Adipose tissue (tissue), 3 donors: ENCODE data around the gene LHX1. TPM values are rescaled to one million over a fixed set of nuclear protein-coding genes. Genes with fewer than 3 reads are reported as not detected.

Source experiments
- H3K27ac ChIP-seq: one replicate; pipeline ENCODE4 v1.5.1; 2013; ENCODE audit warnings: low read depth, low read length
- WGBS, 3 donors: extraction: QIAGEN DNeasy Blood & Tissue Kit; methylation state at CpG; one replicate each; pipeline ENCODE4 v1.1.7; 2013; 5-methylcytosine and 5-hydroxymethylcytosine counted together
- polyA plus RNA-seq, 3 donors: library from polyadenylated mRNA; stranded (reverse); fragments of 200-250 nt; gene quantifications; one replicate each; pipeline ENCODE4 v1.2.3, GENCODE V29; 2013
- donor health status: healthy with polysubstance abuse.
- donor health status: Bipolar disorder and iron deficiency.
- donor health status: healthy.

LHX1 gene
- polyA plus RNA-seq, 3 donors: not detected

- WGBS, 3 donors: 3 to 4% (median 3%) methylated on average over 77 to 79 of the region's 79 CpGs
- H3K27ac ChIP-seq: no peak overlapping the region
These were observed 2.3 kb upstream of the LHX1 start for GRCh38 chr17:36934692-36935630.

- no peak overlapping the region for H3K27ac ChIP-seq
- 2 to 3% (median 3%) methylated on average over 48 to 49 of the region's 49 CpGs for WGBS, 3 donors
These were observed 1.4 kb upstream of the LHX1 start for GRCh38 chr17:36935671-36936454.

GRCh38 chr17:36936455-36937000, 747 bp upstream of the LHX1 start:
- H3K27ac ChIP-seq: no peak overlapping the region
- WGBS, 3 donors: 1 to 3% (median 3%) methylated on average over 48 to 58 of the region's 58 CpGs

GRCh38 chr17:36937959-36938565, 787 bp downstream of the LHX1 start:
- 2 to 4% (median 3%) methylated on average over 35 to 36 of the region's 36 CpGs for WGBS, 3 donors
- H3K27ac ChIP-seq: no peak overlapping the region

- no peak overlapping the region for H3K27ac ChIP-seq
- 3 to 5% (median 3%) methylated on average over 25 of the region's 25 CpGs for WGBS, 3 donors
These were observed 1.3 kb downstream of the LHX1 start for GRCh38 chr17:36938566-36939051.

- 8 to 10% (median 9%) methylated on average over 43 of the region's 43 CpGs for WGBS, 3 donors
- H3K27ac ChIP-seq: no peak overlapping the region
These were observed 2.0 kb downstream of the LHX1 start for GRCh38 chr17:36939052-36939801.

GRCh38 chr17:36939802-36940312, 2.6 kb downstream of the LHX1 start:
- H3K27ac ChIP-seq: no peak overlapping the region
- WGBS, 3 donors: 6 to 7% (median 7%) methylated on average over 26 of the region's 26 CpGs

GRCh38 chr17:36940313-36941264, 3.3 kb downstream of the LHX1 start:
- no peak overlapping the region for H3K27ac ChIP-seq
- WGBS, 3 donors: 8 to 9% (median 9%) methylated on average over 52 of the region's 52 CpGs

GRCh38 chr17:36941265-36942010, 4.2 kb downstream of the LHX1 start:
- WGBS, 3 donors: 13 to 23% (median 18%) methylated on average over 17 of the region's 17 CpGs
- H3K27ac ChIP-seq: no peak overlapping the region

GRCh38 chr17:36942019-36942599, 4.8 kb downstream of the LHX1 start:
- 4 to 5% (median 4%) methylated on average over 47 to 57 of the region's 57 CpGs for WGBS, 3 donors
- H3K27ac ChIP-seq: no peak overlapping the region

GRCh38 chr17:36942631-36943125, 5.4 kb downstream of the LHX1 start:
- H3K27ac ChIP-seq: no peak overlapping the region
- WGBS, 3 donors: 3 to 7% (median 3%) methylated on average over 44 to 59 of the region's 59 CpGs

- no peak overlapping the region for H3K27ac ChIP-seq
- 13 to 14% (median 13%) methylated on average over 44 of the region's 44 CpGs for whole genome bisulfite sequencing, 3 donors
These were observed 6.2 kb downstream of the LHX1 start for GRCh38 chr17:36943250-36944191.

GRCh38 chr17:36944553-36944952, 7.3 kb downstream of the LHX1 start:
- 0 to 4% (median 4%) methylated on average over 1 of the region's 1 CpG for WGBS, 3 donors
- no peak overlapping the region for H3K27ac ChIP-seq

GRCh38 chr17:36945140-36945539, 7.9 kb downstream of the LHX1 start:
- no peak overlapping the region for H3K27ac ChIP-seq
- WGBS, 3 donors: 24 to 38% (median 36%) methylated on average over 1 of the region's 1 CpG
